Cardiac muscle cell (in vitro differentiated cells and primary cell): ENCODE measurements around the gene BRD4. TPM values are rescaled to one million over a fixed set of nuclear protein-coding genes. Genes with fewer than 3 reads are reported as not detected.

Experiments
- DNase-seq, 2 donors: peaks; one replicate each; pipeline versions ENCODE4 v3.0.0 to v3.0.0-alpha.2; 2010 to 2017; ENCODE audit warnings: low read depth in 1 of 2, low spot score in 1 of 2
- H3K27ac ChIP-seq: fragments of 200-600 bp; sonication (generic); 2 replicates; pipeline ENCODE4 v1.5.1; 2016
- H3K27me3 ChIP-seq: fragments of 200-600 bp; sonication (generic); 2 replicates; pipeline ENCODE4 v1.6.0; 2016; ENCODE audit warnings: control low read depth
- H3K36me3 ChIP-seq: fragments of 200-600 bp; sonication (generic); 2 replicates; pipeline ENCODE4 v1.5.1; 2016; ENCODE audit warnings: control low read depth
- H3K4me1 ChIP-seq: fragments of 200-600 bp; sonication (generic); 2 replicates; pipeline ENCODE4 v1.8.1; 2017; ENCODE audit warnings: low read depth, mild to moderate bottlenecking, mixed run types
- H3K4me3 ChIP-seq: fragments of 200-600 bp; sonication (generic); 2 replicates; pipeline ENCODE4 v1.5.1; 2016; ENCODE audit warnings: mild to moderate bottlenecking
- H3K9me3 ChIP-seq: fragments of 200-600 bp; sonication (generic); 2 replicates; pipeline ENCODE4 v1.5.1; 2017; ENCODE audit warnings: low read depth, mild to moderate bottlenecking, control low read depth
- CTCF ChIP-seq: IDR thresholded peaks from 2 replicates; pipeline ENCODE4 v1.5.1; 2012; ENCODE audit warnings: low read depth, mild to moderate bottlenecking, low read length
- polyA plus RNA-seq: library from polyadenylated mRNA; unstranded; fragments of >200 nt; fragmentation: Nextera tagmentation; extraction: Ambion mirVana; gene quantifications from 2 replicates; pipeline ENCODE4 v1.2.1, GENCODE V29; 2016
- total RNA-seq: library from RNA; depleted of rRNA; stranded (reverse); fragments of >200 nt; gene quantifications from 2 replicates; pipeline ENCODE4 v1.2.3, GENCODE V29; 2016

BRD4 gene
- total and polyA plus RNA-seq, 2 experiments from 2014 or later, result 42.5 to 86.1 TPM

- Histone ChIP-seq H3K4me1 (no peaks in the 10 kb centered on the region), H3K9me3 (no peaks in the 10 kb centered on the region), H3K4me3 (no peak overlapping the region), H3K36me3 (peaks cover 47% of the 10 kb centered on the region), H3K27me3 (no peaks in the 10 kb centered on the region), H3K27ac (no peak overlapping the region)
- TF ChIP-seq CTCF, result no peak
- DNase-seq, result no peak
These were observed 88.1 kb downstream of the BRD4 start for GRCh38 chr19:15244106-15244803.

GRCh38 chr19:15243236-15243957 is 88.9 kb downstream of the BRD4 start:
- H3K9me3 ChIP-seq, result no peaks in the 10 kb centered on the region
- no peak for DNase-seq
- H3K4me3 ChIP-seq, result no peak overlapping the region
- no peaks in the 10 kb centered on the region for H3K27me3 ChIP-seq
- peaks cover 52% of the 10 kb centered on the region for H3K36me3 ChIP-seq
- no peaks in the 10 kb centered on the region for H3K4me1 ChIP-seq
- no peak for TF ChIP-seq CTCF
- H3K27ac ChIP-seq, result no peak overlapping the region

- Histone ChIP-seq H3K4me1 (no peaks in the 10 kb centered on the region), H3K27ac (no peak overlapping the region), H3K9me3 (no peaks in the 10 kb centered on the region), H3K27me3 (no peaks in the 10 kb centered on the region), H3K4me3 (no peak overlapping the region), H3K36me3 (peaks cover 44% of the 10 kb centered on the region)
- TF ChIP-seq CTCF, result no peak
- no peak for DNase-seq
These were observed 91.0 kb downstream of the BRD4 start for GRCh38 chr19:15241259-15241910.

- H3K36me3 ChIP-seq, result peaks cover 48% of the 10 kb centered on the region
These were observed 91.8 kb downstream of the BRD4 start for GRCh38 chr19:15240515-15240914.

More at GRCh38 chr19:15240515-15240914, 91.8 kb downstream of the BRD4 start:
- no peak for DNase-seq
- Histone ChIP-seq H3K27me3 (no peaks in the 10 kb centered on the region), H3K27ac (no peak overlapping the region), H3K4me3 (no peak overlapping the region), H3K4me1 (no peaks in the 10 kb centered on the region), H3K9me3 (no peaks in the 10 kb centered on the region)
- no peak for TF ChIP-seq CTCF
